MCF 10A (cell line): ENCODE data around the gene RBBP6. TPM values are rescaled to one million over a fixed set of nuclear protein-coding genes. Genes with fewer than 3 reads are reported as not detected.
"Not testable (repeated sequence)": the region's sequence is repeated elsewhere in the genome, so short reads cannot be mapped to it uniquely, and the experiment has no call there.

Experiments used
- BruUV-seq: library from RNA; stranded (reverse); fragments of 400-500 nt; replicated peaks from 2 replicates; lab custom pipeline; 2021; lab: Mats Ljungman, UMichigan
- CTCF ChIA-PET: fragments of 300-600 bp; sonication (Branson Sonifier 250); formaldehyde crosslinking; extraction: SDS; loops from one replicate; lab custom pipeline; 2021; ENCODE audit warnings: antibody characterized with exemption, inconsistent platforms; lab: Yijun Ruan, JAX
- POLR2A ChIA-PET: fragments of 300-600, 350-650 bp; sonication (Branson Sonifier 250); formaldehyde crosslinking; extraction: SDS; loops from one replicate; lab custom pipeline; 2020; ENCODE audit warnings: antibody characterized with exemption, inconsistent platforms; lab: Yijun Ruan, JAX
- DNase-seq: peaks from one replicate; pipeline ENCODE4 v3.0.0-alpha.2; 2018; ENCODE audit not compliant: unreplicated experiment
- H3K27ac Mint-ChIP-seq: one replicate; pipeline ENCODE4 v1.8.0; 2022; ENCODE audit warnings: mild to moderate bottlenecking, low read depth, mixed read lengths; ENCODE audit not compliant: unreplicated experiment
- H3K27me3 Mint-ChIP-seq: one replicate; pipeline ENCODE4 v1.8.0; 2022; ENCODE audit warnings: mixed read lengths; ENCODE audit not compliant: insufficient read depth, unreplicated experiment
- H3K36me3 Mint-ChIP-seq: one replicate; pipeline ENCODE4 v1.8.0; 2022; ENCODE audit warnings: mild to moderate bottlenecking, moderate library complexity, mixed read lengths; ENCODE audit not compliant: insufficient read depth, unreplicated experiment
- H3K4me1 Mint-ChIP-seq: one replicate; pipeline ENCODE4 v1.8.0; 2022; ENCODE audit warnings: mixed read lengths; ENCODE audit not compliant: insufficient read depth, unreplicated experiment
- H3K4me3 Mint-ChIP-seq: one replicate; pipeline ENCODE4 v1.8.0; 2022; ENCODE audit warnings: mild to moderate bottlenecking, moderate library complexity, mixed read lengths; ENCODE audit not compliant: unreplicated experiment
- H3K9me3 Mint-ChIP-seq: one replicate; pipeline ENCODE4 v1.8.0; 2022; ENCODE audit warnings: mixed read lengths; ENCODE audit not compliant: unreplicated experiment
- intact Hi-C: fragments of 100-400 bp; cut with micrococcal nuclease; formaldehyde crosslinking; loops from 2 replicates; pipeline ENCODE4 v1.14.1; 2022
- total RNA-seq: library from RNA; stranded (reverse); gene quantifications from 2 replicates; pipeline ENCODE4 v1.2.3, GENCODE V29; 2022
- TF ChIP-seq, protein P1 (sequence below): fragments of 200-600 bp; IDR thresholded peaks from one replicate; pipeline ENCODE4 v1.8.0; 2022; ENCODE audit warnings: antibody characterized with exemption, mild to moderate bottlenecking; ENCODE audit not compliant: unreplicated experiment

The RBBP6 gene
- total RNA-seq, 1 experiment from 2014 or later, result 50.1 TPM

DNA sequence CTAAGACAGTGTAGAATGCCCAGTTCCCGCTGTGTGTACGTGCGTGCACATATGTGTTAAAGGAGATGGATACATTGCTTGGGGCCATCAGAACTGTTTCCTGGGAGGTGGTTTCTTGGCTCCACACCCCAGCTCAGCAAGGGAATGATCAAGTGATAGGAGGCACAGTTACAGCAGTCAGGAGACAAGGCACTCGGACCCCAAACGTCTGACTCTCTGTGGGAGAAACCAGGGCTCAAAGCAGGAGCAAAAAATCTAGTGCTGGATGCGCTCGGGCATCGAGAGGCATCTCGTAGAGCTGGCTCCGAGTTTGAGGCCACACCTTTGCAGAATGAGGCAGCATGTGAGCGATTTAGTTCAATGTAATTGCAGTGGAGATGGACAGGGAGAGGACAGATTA is 71.9 kb downstream of the RBBP6 start:
- no TSS peak for BruUV-seq
- Mint-ChIP-seq H3K9me3 (no peaks in the 10 kb centered on the region), H3K4me3 (no peak overlapping the region), H3K27ac (no peak overlapping the region), H3K27me3 (peaks cover 42% of the 10 kb centered on the region), H3K36me3 (no peaks in the 10 kb centered on the region), H3K4me1 (no peaks in the 10 kb centered on the region)
- POLR2A ChIA-PET, result no interaction called here
- CTCF ChIA-PET, result interaction anchor here (0.7 kb wide), 2 partner anchors 287 to 319 kb away, joined by 3 read pairs; no protein-coding TSS in a partner anchor
- intact Hi-C loops, result no loop called here
- TF ChIP-seq, protein P1, sequence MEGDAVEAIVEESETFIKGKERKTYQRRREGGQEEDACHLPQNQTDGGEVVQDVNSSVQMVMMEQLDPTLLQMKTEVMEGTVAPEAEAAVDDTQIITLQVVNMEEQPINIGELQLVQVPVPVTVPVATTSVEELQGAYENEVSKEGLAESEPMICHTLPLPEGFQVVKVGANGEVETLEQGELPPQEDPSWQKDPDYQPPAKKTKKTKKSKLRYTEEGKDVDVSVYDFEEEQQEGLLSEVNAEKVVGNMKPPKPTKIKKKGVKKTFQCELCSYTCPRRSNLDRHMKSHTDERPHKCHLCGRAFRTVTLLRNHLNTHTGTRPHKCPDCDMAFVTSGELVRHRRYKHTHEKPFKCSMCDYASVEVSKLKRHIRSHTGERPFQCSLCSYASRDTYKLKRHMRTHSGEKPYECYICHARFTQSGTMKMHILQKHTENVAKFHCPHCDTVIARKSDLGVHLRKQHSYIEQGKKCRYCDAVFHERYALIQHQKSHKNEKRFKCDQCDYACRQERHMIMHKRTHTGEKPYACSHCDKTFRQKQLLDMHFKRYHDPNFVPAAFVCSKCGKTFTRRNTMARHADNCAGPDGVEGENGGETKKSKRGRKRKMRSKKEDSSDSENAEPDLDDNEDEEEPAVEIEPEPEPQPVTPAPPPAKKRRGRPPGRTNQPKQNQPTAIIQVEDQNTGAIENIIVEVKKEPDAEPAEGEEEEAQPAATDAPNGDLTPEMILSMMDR, result no peak
- no peak for DNase-seq

DNA sequence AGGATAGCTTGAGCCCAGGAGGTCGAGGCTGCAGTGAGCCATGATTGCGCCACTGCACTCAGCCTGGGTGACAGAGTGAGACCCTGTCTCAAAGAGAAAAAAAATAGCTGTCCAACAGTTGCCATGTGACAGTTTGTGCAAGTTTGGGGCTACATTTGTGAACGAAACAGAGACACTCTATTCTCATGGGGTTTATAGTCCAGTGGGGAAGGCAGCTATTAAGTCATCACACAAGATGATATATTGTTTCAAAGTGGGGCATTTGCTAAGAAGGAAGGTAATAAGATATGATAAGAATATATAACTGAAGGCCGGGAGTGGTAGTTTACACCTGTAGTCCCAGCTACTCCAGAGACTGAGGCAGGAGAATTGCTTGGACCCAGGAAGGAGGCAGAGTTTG is 73.3 kb downstream of the RBBP6 start:
- intact Hi-C loops, result no loop called here
- ChIA-PET CTCF (interaction anchor here (0.5 to 0.6 kb wide), 3 partner anchors 32 to 1922 kb away, joined by 3 to 5 read pairs (median 4); no protein-coding TSS in a partner anchor), POLR2A (no interaction called here)
- Mint-ChIP-seq H3K27ac (no peak overlapping the region), H3K36me3 (no peaks in the 10 kb centered on the region), H3K4me1 (no peaks in the 10 kb centered on the region), H3K27me3 (peaks cover 39% of the 10 kb centered on the region), H3K4me3 (no peak overlapping the region), H3K9me3 (no peaks in the 10 kb centered on the region)
- TF ChIP-seq, protein P1, result no peak
- DNase-seq, result no peak
- BruUV-seq, result no TSS peak

DNA sequence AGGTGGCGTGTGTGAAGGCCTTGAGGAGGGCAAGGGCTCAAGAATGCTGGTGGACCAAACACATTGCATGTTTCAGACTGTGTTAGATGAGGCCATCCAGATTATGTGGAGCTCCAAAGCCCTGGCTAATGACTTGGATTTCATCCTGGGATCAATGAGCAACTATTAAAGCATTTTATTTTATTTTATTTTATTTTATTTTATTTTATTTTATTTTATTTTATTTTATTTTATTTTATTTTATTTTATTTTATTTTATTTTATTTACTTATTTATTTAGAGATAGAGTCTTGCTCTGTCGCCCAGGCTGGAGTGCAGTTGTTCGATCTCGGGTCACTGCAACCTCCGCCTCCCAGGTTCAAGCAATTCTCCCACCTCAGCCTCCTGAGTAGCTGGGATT is 73.9 kb downstream of the RBBP6 start:
- H3K27ac Mint-ChIP-seq, POLR2A ChIA-PET, H3K4me3 Mint-ChIP-seq, DNase-seq, BruUV-seq, H3K4me1 Mint-ChIP-seq, intact Hi-C loops, H3K9me3 Mint-ChIP-seq, H3K36me3 Mint-ChIP-seq: not testable (repeated sequence)
- CTCF ChIA-PET, result interaction anchor here (0.5 kb wide), 1 partner anchor 1923 kb away, joined by 3 read pairs; no protein-coding TSS in a partner anchor
- H3K27me3 Mint-ChIP-seq, result peaks cover 33% of the 10 kb centered on the region

DNA sequence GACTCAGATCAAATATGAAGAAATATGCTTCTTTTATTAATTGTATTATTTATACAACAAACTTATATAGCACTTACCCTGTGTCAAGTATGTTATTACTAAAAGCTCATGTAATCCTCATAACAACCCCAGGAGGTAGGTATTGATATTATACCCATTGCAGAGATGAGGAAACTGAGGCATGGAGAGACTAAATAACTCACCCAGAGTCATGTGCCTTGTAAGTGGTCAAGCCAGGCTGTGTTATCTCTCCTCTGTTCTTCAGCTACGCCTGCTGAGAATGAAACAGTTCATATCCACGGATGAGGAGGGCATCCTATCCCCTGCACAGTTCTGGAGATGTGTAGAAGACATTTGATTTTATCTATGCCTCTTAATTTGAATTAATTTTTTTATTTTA is 78.1 kb downstream of the RBBP6 start:
- Mint-ChIP-seq H3K4me1 (no peaks in the 10 kb centered on the region), H3K9me3 (no peaks in the 10 kb centered on the region), H3K36me3 (peaks cover 6% of the 10 kb centered on the region), H3K4me3 (no peak overlapping the region), H3K27ac (no peak overlapping the region), H3K27me3 (no peaks in the 10 kb centered on the region)
- no TSS peak for BruUV-seq
- intact Hi-C loops, result no loop called here
- ChIA-PET POLR2A (interaction anchor here (0.9 kb wide), 1 partner anchor 14 kb away, joined by 3 read pairs; no protein-coding TSS in a partner anchor), CTCF (interaction anchor here (0.9 kb wide), 1 partner anchor 36 kb away, joined by 3 read pairs; no protein-coding TSS in a partner anchor)
- no peak for DNase-seq
- TF ChIP-seq, protein P1, result no peak

Other genes starting within 250 kb of the RBBP6 start
- gene TNRC6A, start 190.1 kb downstream of the RBBP6 start, total RNA-seq, result 41.6 and 50.3 TPM in 2 replicates